ENCODE data around the gene SLC32A1. TPM values are rescaled to one million over a fixed set of nuclear protein-coding genes. Genes with fewer than 3 reads are reported as not detected.

SLC32A1 gene
- total and polyA plus RNA-seq, 2 donors from 2014 or later: not detected

DNA sequence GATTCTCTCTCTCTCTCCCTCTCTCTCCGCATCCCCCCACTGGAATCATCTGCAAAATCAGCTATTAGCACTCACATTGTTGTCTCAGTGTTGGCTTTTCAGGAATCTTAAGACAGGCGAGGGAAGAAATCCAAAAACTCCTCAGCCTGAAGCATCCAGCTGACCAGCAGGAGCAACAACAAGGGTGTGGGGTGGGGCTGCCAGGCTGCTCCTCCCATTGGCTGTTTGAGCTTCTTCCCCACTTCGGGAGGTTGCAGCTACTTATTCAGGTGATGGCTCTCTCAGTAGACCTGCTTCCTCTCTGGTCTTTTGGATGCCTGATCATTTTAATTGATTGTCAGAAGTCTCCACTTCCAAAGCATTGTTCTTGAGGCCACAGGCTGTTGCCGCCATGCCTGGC, 24.1 kb upstream of the SLC32A1 start:
- H3K4me3 ChIP-seq (ENCODE audit: low read length in 3 of 3): no peak overlapping the region
- no peak for DNase-seq
- H3K36me3 ChIP-seq (ENCODE audit: control insufficient read depth in 2 of 3, insufficient read depth in 3 of 3, low read length in 3 of 3): no peaks in the 10 kb centered on the region
- intact Hi-C loops (cut with DNase I): no loop called here
- H3K9me3 ChIP-seq (ENCODE audit: control insufficient read depth in 2 of 3, insufficient read depth in 1 of 3, low read length in 3 of 3): no peaks in the 10 kb centered on the region
- no peaks in the 10 kb centered on the region for H3K27me3 ChIP-seq (ENCODE audit: control insufficient read depth, insufficient read depth, low read length)
- no peak for FAIRE-seq
- H3K9ac ChIP-seq (ENCODE audit: low read length in 3 of 3): no peak overlapping the region
- TF ChIP-seq, protein P1, sequence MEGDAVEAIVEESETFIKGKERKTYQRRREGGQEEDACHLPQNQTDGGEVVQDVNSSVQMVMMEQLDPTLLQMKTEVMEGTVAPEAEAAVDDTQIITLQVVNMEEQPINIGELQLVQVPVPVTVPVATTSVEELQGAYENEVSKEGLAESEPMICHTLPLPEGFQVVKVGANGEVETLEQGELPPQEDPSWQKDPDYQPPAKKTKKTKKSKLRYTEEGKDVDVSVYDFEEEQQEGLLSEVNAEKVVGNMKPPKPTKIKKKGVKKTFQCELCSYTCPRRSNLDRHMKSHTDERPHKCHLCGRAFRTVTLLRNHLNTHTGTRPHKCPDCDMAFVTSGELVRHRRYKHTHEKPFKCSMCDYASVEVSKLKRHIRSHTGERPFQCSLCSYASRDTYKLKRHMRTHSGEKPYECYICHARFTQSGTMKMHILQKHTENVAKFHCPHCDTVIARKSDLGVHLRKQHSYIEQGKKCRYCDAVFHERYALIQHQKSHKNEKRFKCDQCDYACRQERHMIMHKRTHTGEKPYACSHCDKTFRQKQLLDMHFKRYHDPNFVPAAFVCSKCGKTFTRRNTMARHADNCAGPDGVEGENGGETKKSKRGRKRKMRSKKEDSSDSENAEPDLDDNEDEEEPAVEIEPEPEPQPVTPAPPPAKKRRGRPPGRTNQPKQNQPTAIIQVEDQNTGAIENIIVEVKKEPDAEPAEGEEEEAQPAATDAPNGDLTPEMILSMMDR (IDR thresholded peaks at IDR 0.05; ENCODE audit: borderline replicate concordance, extremely low read depth, insufficient read depth): no peak
- no peaks in the 10 kb centered on the region for H3K4me1 ChIP-seq (ENCODE audit: control insufficient read depth in 2 of 3, insufficient read depth in 2 of 3, low read depth in 1 of 3, low read length in 3 of 3)
- H3K27ac ChIP-seq (ENCODE audit: low read depth in 2 of 2, low read length in 2 of 2): no peak overlapping the region

DNA sequence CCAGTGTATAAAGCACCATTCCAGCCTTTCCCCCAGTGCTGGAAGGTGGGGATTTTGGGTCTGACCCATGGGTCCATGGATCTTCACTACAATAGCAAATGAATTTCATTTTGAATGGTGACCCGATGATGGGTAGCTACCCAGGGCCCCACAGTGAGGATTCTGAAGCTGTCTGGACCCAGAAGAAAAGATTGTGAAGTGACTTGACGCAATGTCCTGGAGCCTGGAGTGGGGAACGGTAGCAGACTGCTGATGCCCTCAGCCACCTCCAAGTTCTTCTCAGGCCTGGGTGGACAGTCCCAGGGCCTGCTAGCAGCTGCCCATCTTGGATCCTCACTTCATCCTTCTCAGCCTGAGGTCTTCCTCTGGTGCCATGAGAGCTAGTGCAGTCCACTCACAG, 23.4 kb upstream of the SLC32A1 start:
- no peak overlapping the region for H3K27ac ChIP-seq (ENCODE audit: low read depth in 2 of 2, low read length in 2 of 2)
- H3K27me3 ChIP-seq (ENCODE audit: control insufficient read depth, insufficient read depth, low read length): no peaks in the 10 kb centered on the region
- intact Hi-C loops (cut with DNase I): no loop called here
- no peaks in the 10 kb centered on the region for H3K36me3 ChIP-seq (ENCODE audit: control insufficient read depth in 2 of 3, insufficient read depth in 3 of 3, low read length in 3 of 3)
- no peak overlapping the region for H3K9ac ChIP-seq (ENCODE audit: low read length in 3 of 3)
- no peak overlapping the region for H3K4me3 ChIP-seq (ENCODE audit: low read length in 3 of 3)
- FAIRE-seq (no peak), DNase-seq (no peak)
- TF ChIP-seq, protein P1 (IDR thresholded peaks at IDR 0.05; ENCODE audit: borderline replicate concordance, extremely low read depth, insufficient read depth): no peak
- no peaks in the 10 kb centered on the region for H3K9me3 ChIP-seq (ENCODE audit: control insufficient read depth in 2 of 3, insufficient read depth in 1 of 3, low read length in 3 of 3)
- no peaks in the 10 kb centered on the region for H3K4me1 ChIP-seq (ENCODE audit: control insufficient read depth in 2 of 3, insufficient read depth in 2 of 3, low read depth in 1 of 3, low read length in 3 of 3)

DNA sequence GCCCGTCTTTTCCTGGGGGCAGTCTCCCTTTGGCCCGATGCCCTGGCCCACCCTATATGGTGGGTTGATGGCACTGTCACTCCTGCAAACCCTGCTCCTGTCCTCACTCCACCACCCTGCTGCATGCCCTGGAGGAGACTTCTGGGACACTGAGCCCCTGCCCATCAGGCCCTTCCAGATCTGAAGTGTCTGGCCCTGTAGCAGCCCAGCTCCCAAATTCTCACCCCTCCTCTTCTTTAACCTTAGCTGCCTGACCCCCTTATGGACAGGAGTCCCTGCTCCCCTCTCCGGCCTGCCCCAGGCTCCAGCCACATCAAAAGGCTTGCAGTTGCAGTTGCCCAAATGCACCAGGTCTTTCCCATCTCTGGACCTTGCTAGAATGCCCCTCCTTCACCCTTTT, 20.8 kb upstream of the SLC32A1 start:
- Histone ChIP-seq H3K27me3 (ENCODE audit: control insufficient read depth, insufficient read depth, low read length) (no peaks in the 10 kb centered on the region), H3K36me3 (ENCODE audit: control insufficient read depth in 2 of 3, insufficient read depth in 3 of 3, low read length in 3 of 3) (no peaks in the 10 kb centered on the region), H3K4me1 (ENCODE audit: control insufficient read depth in 2 of 3, insufficient read depth in 2 of 3, low read depth in 1 of 3, low read length in 3 of 3) (no peaks in the 10 kb centered on the region), H3K9ac (ENCODE audit: low read length in 3 of 3) (no peak overlapping the region), H3K27ac (ENCODE audit: low read depth in 2 of 2, low read length in 2 of 2) (no peak overlapping the region), H3K9me3 (ENCODE audit: control insufficient read depth in 2 of 3, insufficient read depth in 1 of 3, low read length in 3 of 3) (no peaks in the 10 kb centered on the region), H3K4me3 (ENCODE audit: low read length in 3 of 3) (no peak overlapping the region)
- intact Hi-C loops (cut with DNase I): no loop called here
- FAIRE-seq (no peak), DNase-seq (peak in 1 of 5 donors; percentile 15)
- TF ChIP-seq, protein P1 (IDR thresholded peaks at IDR 0.05; ENCODE audit: borderline replicate concordance, extremely low read depth, insufficient read depth): no peak

DNA sequence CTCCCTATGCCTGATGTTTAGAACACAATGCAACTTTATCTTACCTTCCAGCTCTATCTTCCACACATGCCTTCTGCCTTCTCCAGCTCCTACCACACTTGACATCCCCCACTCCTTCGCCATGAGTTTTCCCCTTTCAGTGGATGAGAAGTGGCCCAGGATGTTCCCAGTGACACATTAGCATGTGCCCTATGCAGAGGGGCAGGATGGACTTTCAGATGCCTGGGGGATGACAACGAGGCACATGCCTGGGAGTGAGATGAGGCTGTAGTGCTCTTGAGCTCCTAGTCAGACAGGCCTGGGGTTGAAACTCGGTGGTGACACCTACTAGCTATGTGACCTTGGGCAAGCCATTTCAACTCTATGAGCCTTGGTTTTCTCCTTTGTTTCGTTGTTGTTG, 20.1 kb upstream of the SLC32A1 start:
- H3K27ac ChIP-seq (ENCODE audit: low read depth in 2 of 2, low read length in 2 of 2): no peak overlapping the region
- DNase-seq: peak in 1 of 5 donors; percentile 3
- no peaks in the 10 kb centered on the region for H3K4me1 ChIP-seq (ENCODE audit: control insufficient read depth in 2 of 3, insufficient read depth in 2 of 3, low read depth in 1 of 3, low read length in 3 of 3)
- TF ChIP-seq, protein P1 (IDR thresholded peaks at IDR 0.05; ENCODE audit: borderline replicate concordance, extremely low read depth, insufficient read depth): no peak
- H3K9ac ChIP-seq (ENCODE audit: low read length in 3 of 3): no peak overlapping the region
- no peak overlapping the region for H3K4me3 ChIP-seq (ENCODE audit: low read length in 3 of 3)
- H3K27me3 ChIP-seq (ENCODE audit: control insufficient read depth, insufficient read depth, low read length): no peaks in the 10 kb centered on the region
- no peaks in the 10 kb centered on the region for H3K9me3 ChIP-seq (ENCODE audit: control insufficient read depth in 2 of 3, insufficient read depth in 1 of 3, low read length in 3 of 3)
- intact Hi-C loops (cut with DNase I): no loop called here
- no peak for FAIRE-seq
- H3K36me3 ChIP-seq (ENCODE audit: control insufficient read depth in 2 of 3, insufficient read depth in 3 of 3, low read length in 3 of 3): no peaks in the 10 kb centered on the region
